A673 (cell line): ENCODE results near the gene PEX26. TPM values are rescaled to one million over a fixed set of nuclear protein-coding genes. Genes with fewer than 3 reads are reported as not detected.

ENCODE experiments used
- BruUV-seq: library from RNA; stranded (reverse); fragments of 400-500 nt; replicated peaks from 2 replicates; lab custom pipeline; 2021; lab: Mats Ljungman, UMichigan
- CTCF ChIA-PET: fragments of 300-600 bp; sonication (Branson Sonifier 250); formaldehyde crosslinking; loops from one replicate; lab custom pipeline; 2022; ENCODE audit warnings: antibody characterized with exemption; lab: Charles Lee
- POLR2A ChIA-PET: fragments of 300-600 bp; sonication (Branson Sonifier 250); formaldehyde crosslinking; loops from one replicate; lab custom pipeline; 2022; ENCODE audit warnings: antibody characterized with exemption; ENCODE audit not compliant: low non-redundant PET; lab: Charles Lee
- DNase-seq: peaks from one replicate; pipeline ENCODE4 v3.0.0-alpha.2; 2015; ENCODE audit warnings: low spot score
- H3K27ac ChIP-seq: fragments of 200-600 bp; sonication (generic); 2 replicates; pipeline ENCODE4 v1.5.1; 2016; ENCODE audit warnings: mixed run types, low read depth, mild to moderate bottlenecking, mixed read lengths, antibody characterized with exemption, low read length; ENCODE audit not compliant: poor library complexity, severe bottlenecking
- H3K27me3 ChIP-seq: fragments of 200-600 bp; sonication (generic); replicated peaks from 2 replicates; pipeline ENCODE4 v1.6.1; 2017; ENCODE audit warnings: mixed run types, low read depth, mild to moderate bottlenecking, mixed read lengths, antibody characterized with exemption, low read length; ENCODE audit not compliant: insufficient read depth, poor library complexity
- H3K36me3 ChIP-seq: fragments of 200-600 bp; sonication (generic); 2 replicates; pipeline ENCODE4 v1.6.1; 2016; ENCODE audit warnings: mixed run types, mild to moderate bottlenecking, mixed read lengths, antibody characterized with exemption, low read length; ENCODE audit not compliant: insufficient read depth, poor library complexity, severe bottlenecking
- H3K4me1 ChIP-seq: fragments of 200-600 bp; sonication (generic); 2 replicates; pipeline ENCODE4 v1.6.1; 2017; ENCODE audit warnings: mixed run types, mild to moderate bottlenecking, mixed read lengths, antibody characterized with exemption, low read length; ENCODE audit not compliant: insufficient read depth, poor library complexity, severe bottlenecking
- H3K4me3 ChIP-seq: fragments of 200-600 bp; sonication (generic); 2 replicates; pipeline ENCODE4 v1.5.1; 2016; ENCODE audit warnings: low read depth, mixed run types, mild to moderate bottlenecking, mixed read lengths, low read length; ENCODE audit not compliant: poor library complexity, severe bottlenecking
- H3K9me3 ChIP-seq: fragments of 200-600 bp; sonication (generic); 2 replicates; pipeline ENCODE4 v1.6.1; 2016; ENCODE audit warnings: mixed run types, low read depth, mild to moderate bottlenecking, mixed read lengths, antibody characterized with exemption, low read length; ENCODE audit not compliant: poor library complexity, severe bottlenecking
- CTCF ChIP-seq: fragments of 300-800, 200-600 bp; sonication (generic); conservative IDR thresholded peaks from 2 replicates; pipeline ENCODE4 v1.5.1; 2017; ENCODE audit warnings: low read depth, mild to moderate bottlenecking, antibody characterized with exemption, low read length, moderate library complexity, mixed read lengths
- EZH2 ChIP-seq: fragments of 200-600 bp; sonication (generic); IDR thresholded peaks from 2 replicates; pipeline ENCODE4 v1.6.1; 2017; ENCODE audit warnings: borderline replicate concordance, low read depth, mild to moderate bottlenecking, mixed read lengths, antibody characterized with exemption, low read length; ENCODE audit not compliant: poor library complexity, severe bottlenecking
- intact Hi-C: fragments of 100-400 bp; cut with micrococcal nuclease; formaldehyde crosslinking; loops from one replicate; pipeline ENCODE4 v1.10.0; 2022; ENCODE audit not compliant: unreplicated experiment
- total RNA-seq: library from RNA; stranded (reverse); gene quantifications from 2 replicates; pipeline ENCODE4 v1.2.3, GENCODE V29; 2021

The PEX26 gene
- total RNA-seq, 1 experiment from 2014 or later, result 36.9 TPM

GRCh38 chr22:18065256-18065655, 12.5 kb upstream of the PEX26 start:
- TF ChIP-seq EZH2, result no peak
- no peak for TF ChIP-seq CTCF

GRCh38 chr22:18066181-18066859, 11.5 kb upstream of the PEX26 start:
- intact Hi-C loops, result no loop called here
- H3K4me3 ChIP-seq, result no peak overlapping the region
- TF ChIP-seq CTCF (no peak), EZH2 (no peak)
- H3K27me3 ChIP-seq, result no peaks in the 10 kb centered on the region
- H3K4me1 ChIP-seq, result peaks cover 9% of the 10 kb centered on the region
- no peaks in the 10 kb centered on the region for H3K9me3 ChIP-seq
- ChIA-PET POLR2A (no interaction called here), CTCF (interaction anchor here (0.9 kb wide), 1 partner anchor 10 kb away, joined by 3 read pairs; no protein-coding TSS in a partner anchor)
- BruUV-seq, result no TSS peak
- no peak overlapping the region for H3K27ac ChIP-seq
- DNase-seq, result no peak
- H3K36me3 ChIP-seq, result no peaks in the 10 kb centered on the region

More at GRCh38 chr22:18065256-18065655, 12.5 kb upstream of the PEX26 start:
- H3K36me3 ChIP-seq, result no peaks in the 10 kb centered on the region
- H3K27me3 ChIP-seq, result no peaks in the 10 kb centered on the region
- CTCF ChIA-PET, result no interaction called here
- POLR2A ChIA-PET, result no interaction called here
- H3K27ac ChIP-seq, result no peak overlapping the region
- H3K9me3 ChIP-seq, result no peaks in the 10 kb centered on the region
- H3K4me1 ChIP-seq, result peaks cover 9% of the 10 kb centered on the region
- H3K4me3 ChIP-seq, result no peak overlapping the region
- intact Hi-C loops, result no loop called here
- BruUV-seq, result no TSS peak
- no peak for DNase-seq

- Histone ChIP-seq H3K4me1 (peaks cover 9% of the 10 kb centered on the region), H3K27me3 (no peaks in the 10 kb centered on the region), H3K27ac (no peak overlapping the region), H3K4me3 (no peak overlapping the region), H3K36me3 (no peaks in the 10 kb centered on the region), H3K9me3 (no peaks in the 10 kb centered on the region)
- intact Hi-C loops, result no loop called here
- ChIA-PET CTCF (no interaction called here), POLR2A (no interaction called here)
- TF ChIP-seq CTCF (no peak), EZH2 (no peak)
- no peak for DNase-seq
- BruUV-seq, result no TSS peak
Observed at GRCh38 chr22:18067121-18067520, 10.7 kb upstream of the PEX26 start.
